Endothelial cell of umbilical vein (primary cell): ENCODE measurements around the gene RANGRF. TPM values are rescaled to one million over a fixed set of nuclear protein-coding genes. Genes with fewer than 3 reads are reported as not detected.

Experiments used
- BruUV-seq: library from RNA; stranded (reverse); fragments of 400-500 nt; replicated peaks from 2 replicates; lab custom pipeline; 2021; lab: Mats Ljungman, UMichigan
- CTCF ChIA-PET: fragments of 300-600, 350-600 bp; sonication (Branson Sonifier 250); formaldehyde crosslinking; loops from one replicate; lab custom pipeline; 2021; ENCODE audit warnings: antibody characterized with exemption, inconsistent platforms; lab: Charles Lee
- POLR2A ChIA-PET: fragments of 300-600, 350-600 bp; sonication (Branson Sonifier 250); formaldehyde crosslinking; loops from one replicate; lab custom pipeline; 2021; ENCODE audit warnings: antibody characterized with exemption, inconsistent platforms; lab: Charles Lee
- DNase-seq: peaks from one replicate; pipeline ENCODE4 v3.0.0-alpha.2; 2011; ENCODE audit warnings: low read depth, low spot score
- FAIRE-seq: peaks from 2 replicates; lab custom pipeline; 2011; peaks lifted over from hg19 to GRCh38; lab: Jason Lieb, UNC
- H2AFZ ChIP-seq: 2 replicates; pipeline ENCODE4 v1.6.0; 2012; ENCODE audit warnings: low read depth, low read length, control low read depth, inconsistent platforms
- H3K27ac ChIP-seq: 2 replicates; pipeline ENCODE4 v1.5.1; 2011; ENCODE audit warnings: low read depth, mild to moderate bottlenecking, control low read depth, low read length, moderate library complexity; ENCODE audit not compliant: insufficient read depth
- H3K27me3 ChIP-seq, 2 experiments: 2 replicates each; pipeline versions ENCODE4 v1.6.0 to v1.6.1; 2011; ENCODE audit warnings: low read length in 2 of 2, mixed read lengths in 1 of 2; ENCODE audit not compliant: control insufficient read depth in 2 of 2, insufficient read depth in 2 of 2
- H3K36me3 ChIP-seq, 2 experiments: 2 replicates in 1 of 2; 3 replicates in 1 of 2; pipeline ENCODE4 v1.5.1; 2011; ENCODE audit warnings: low read length in 2 of 2, mild to moderate bottlenecking in 1 of 2, moderate library complexity in 1 of 2; ENCODE audit not compliant: control insufficient read depth in 2 of 2, insufficient read depth in 2 of 2; ENCODE audit errors: extremely low read depth in 1 of 2
- H3K4me1 ChIP-seq: 3 replicates; pipeline ENCODE4 v1.5.1; 2011; ENCODE audit warnings: mild to moderate bottlenecking, low read length; ENCODE audit not compliant: control insufficient read depth, insufficient read depth; ENCODE audit errors: extremely low read depth
- H3K4me2 ChIP-seq: 2 replicates; pipeline ENCODE4 v1.6.1; 2011; ENCODE audit warnings: low read length, control low read depth, mixed read lengths; ENCODE audit not compliant: insufficient read depth
- H3K4me3 ChIP-seq, 3 experiments: fragments of 200-600 bp in 1 of 3; sonication (generic), shearing (Covaris generic) in 1 of 3; replicated peaks in 1 of 3; 2 replicates each; pipeline ENCODE4 v1.5.1; 2011 to 2016; ENCODE audit warnings: control low read depth in 3 of 3, low read length in 3 of 3, mild to moderate bottlenecking in 2 of 3, inconsistent platforms in 1 of 3, low read depth in 1 of 3, moderate library complexity in 1 of 3; ENCODE audit not compliant: insufficient read depth in 1 of 3
- H3K79me2 ChIP-seq: 2 replicates; pipeline ENCODE4 v1.6.0; 2012; ENCODE audit warnings: low read length, inconsistent platforms; ENCODE audit not compliant: control insufficient read depth, insufficient read depth
- H3K9ac ChIP-seq: replicated peaks from 2 replicates; pipeline ENCODE3; 2011; ENCODE audit warnings: low read length, control low read depth; ENCODE audit not compliant: insufficient read depth; ENCODE audit errors: extremely low read depth
- H3K9me1 ChIP-seq: replicated peaks from 3 replicates; pipeline ENCODE4 v1.6.0; 2011; ENCODE audit warnings: mild to moderate bottlenecking, low read length; ENCODE audit not compliant: control insufficient read depth, insufficient read depth; ENCODE audit errors: extremely low read depth
- H3K9me3 ChIP-seq: replicated peaks from 2 replicates; pipeline ENCODE4 v1.5.1; 2012; ENCODE audit warnings: low read length, inconsistent platforms; ENCODE audit not compliant: control insufficient read depth, insufficient read depth
- H4K20me1 ChIP-seq: replicated peaks from 2 replicates; pipeline ENCODE3; 2011; ENCODE audit warnings: mild to moderate bottlenecking, low read length; ENCODE audit not compliant: control insufficient read depth, insufficient read depth; ENCODE audit errors: extremely low read depth
- EZH2 ChIP-seq: IDR thresholded peaks from 2 replicates; pipeline ENCODE4 v1.6.1; 2012; ENCODE audit warnings: borderline replicate concordance, low read depth, mild to moderate bottlenecking, moderate library complexity, low read length, inconsistent platforms; ENCODE audit not compliant: severe bottlenecking
- FOS ChIP-seq: IDR thresholded peaks from 2 replicates; pipeline ENCODE4 v1.6.1; 2011; ENCODE audit warnings: mild to moderate bottlenecking, low read length, moderate library complexity, borderline replicate concordance; ENCODE audit not compliant: insufficient read depth
- GATA2 ChIP-seq: IDR thresholded peaks from 2 replicates; pipeline ENCODE4 v1.7.0; 2011; ENCODE audit warnings: low read depth, mild to moderate bottlenecking, moderate library complexity, mixed read lengths, low read length; ENCODE audit not compliant: insufficient read length, insufficient read depth
- JUN ChIP-seq: IDR thresholded peaks from 2 replicates; pipeline ENCODE4 v1.6.1; 2011; ENCODE audit warnings: borderline replicate concordance, low read depth; ENCODE audit not compliant: insufficient read length, insufficient read depth
- MYC ChIP-seq: IDR thresholded peaks from one replicate; pipeline ENCODE4 v1.6.1; 2011; ENCODE audit warnings: mild to moderate bottlenecking, low read depth, low read length
- POLR2A ChIP-seq: IDR thresholded peaks from 2 replicates; pipeline ENCODE4 v1.6.1; 2012; ENCODE audit warnings: low read depth, mild to moderate bottlenecking, control low read depth, low read length
- POLR2AphosphoS5 ChIP-seq: IDR thresholded peaks from 2 replicates; pipeline ENCODE4 v1.6.1; 2012; ENCODE audit warnings: low read depth, mild to moderate bottlenecking, control low read depth, low read length, moderate library complexity; ENCODE audit not compliant: insufficient read depth
- dilution Hi-C: fragments of 300-500 bp; cut with MboI; formaldehyde crosslinking; loops from one replicate; pipeline ENCODE4 v1.15.0; 2019; ENCODE audit warnings: low sequenced_read_pairs; ENCODE audit not compliant: extremely low pct_ligation_motif_present
- intact Hi-C: fragments of 100-400 bp; cut with micrococcal nuclease; formaldehyde crosslinking; loops from one replicate; pipeline ENCODE4 v1.10.0; 2022
- polyA plus RNA-seq, 4 experiments: library from polyadenylated mRNA; depleted of rRNA in 3 of 4; stranded (reverse) in 3 of 4; unstranded in 1 of 4; fragments of >200 nt; gene quantifications; 2 replicates each; pipeline versions ENCODE4 v1.2.1 to v1.2.3, GENCODE V29; 2011 to 2012; ENCODE audit warnings: missing spikeins in 1 of 4
- total RNA-seq: library from RNA; stranded (reverse); gene quantifications from 2 replicates; pipeline ENCODE4 v1.2.3, GENCODE V29; 2021
- TF ChIP-seq, protein P1 (sequence below), 2 donors: IDR thresholded peaks; 1 replicate in 1 of 2; 2 replicates in 1 of 2; pipeline ENCODE4 v1.5.1; 2011; ENCODE audit warnings: low read length in 2 of 2, mild to moderate bottlenecking in 2 of 2, moderate library complexity in 2 of 2, control low read depth in 1 of 2, inconsistent platforms in 1 of 2, low read depth in 1 of 2; ENCODE audit not compliant: insufficient read depth in 1 of 2; ENCODE audit errors: extremely low read depth in 1 of 2
- TF ChIP-seq, protein P2 (sequence below): IDR thresholded peaks from 2 replicates; pipeline ENCODE4 v1.6.1; 2011; ENCODE audit not compliant: insufficient read depth, insufficient read length

Gene RANGRF
- total and polyA plus RNA-seq, 2 donors (not counting 3 experiments of a cell fraction or from before 2014, with no cell fraction given): 36.5 to 52.7 TPM

DNA sequence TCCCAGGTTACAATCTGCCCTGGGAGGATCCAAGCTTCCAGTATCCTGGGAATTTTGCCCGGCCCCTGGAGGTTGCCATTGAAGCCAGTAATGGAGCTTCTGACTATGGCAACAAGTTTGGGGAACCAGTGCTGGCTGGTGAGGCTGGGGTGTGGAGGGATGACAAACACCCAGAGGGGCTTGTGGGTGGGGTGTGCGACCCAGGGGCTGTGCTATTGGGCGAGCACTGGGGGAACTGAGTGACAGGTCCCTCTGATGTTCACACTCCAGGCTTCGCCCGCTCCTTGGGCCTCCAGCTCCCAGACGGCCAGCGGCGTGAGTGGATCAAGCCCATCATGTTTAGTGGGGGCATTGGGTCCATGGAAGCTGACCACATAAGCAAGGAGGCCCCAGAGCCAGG, 30.7 kb upstream of the RANGRF start:
- POLR2A ChIA-PET: no interaction called here
- Histone ChIP-seq H3K9me1 (no peaks in the 10 kb centered on the region), H3K9ac (no peak overlapping the region), H3K9me3 (no peaks in the 10 kb centered on the region), H3K4me1 (no peaks in the 10 kb centered on the region), H3K27me3 (no peaks in the 10 kb centered on the region), H3K4me3 (no peak overlapping the region), H3K79me2 (peaks cover 2% of the 10 kb centered on the region), H2AFZ (no peak overlapping the region), H4K20me1 (no peaks in the 10 kb centered on the region), H3K36me3 (peaks cover 11 to 27% of the 10 kb centered on the region in 2 experiments), H3K4me2 (no peak overlapping the region), H3K27ac (no peak overlapping the region)
- intact Hi-C loops (no loop called here), dilution Hi-C loops (no loop called here)
- TF ChIP-seq FOS (no peak), MYC (no peak), JUN (no peak), GATA2 (no peak)
- TF ChIP-seq, protein P1, sequence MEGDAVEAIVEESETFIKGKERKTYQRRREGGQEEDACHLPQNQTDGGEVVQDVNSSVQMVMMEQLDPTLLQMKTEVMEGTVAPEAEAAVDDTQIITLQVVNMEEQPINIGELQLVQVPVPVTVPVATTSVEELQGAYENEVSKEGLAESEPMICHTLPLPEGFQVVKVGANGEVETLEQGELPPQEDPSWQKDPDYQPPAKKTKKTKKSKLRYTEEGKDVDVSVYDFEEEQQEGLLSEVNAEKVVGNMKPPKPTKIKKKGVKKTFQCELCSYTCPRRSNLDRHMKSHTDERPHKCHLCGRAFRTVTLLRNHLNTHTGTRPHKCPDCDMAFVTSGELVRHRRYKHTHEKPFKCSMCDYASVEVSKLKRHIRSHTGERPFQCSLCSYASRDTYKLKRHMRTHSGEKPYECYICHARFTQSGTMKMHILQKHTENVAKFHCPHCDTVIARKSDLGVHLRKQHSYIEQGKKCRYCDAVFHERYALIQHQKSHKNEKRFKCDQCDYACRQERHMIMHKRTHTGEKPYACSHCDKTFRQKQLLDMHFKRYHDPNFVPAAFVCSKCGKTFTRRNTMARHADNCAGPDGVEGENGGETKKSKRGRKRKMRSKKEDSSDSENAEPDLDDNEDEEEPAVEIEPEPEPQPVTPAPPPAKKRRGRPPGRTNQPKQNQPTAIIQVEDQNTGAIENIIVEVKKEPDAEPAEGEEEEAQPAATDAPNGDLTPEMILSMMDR (IDR thresholded peaks at IDR 0.05; ENCODE audit: extremely low read depth in 1 of 2, insufficient read depth in 1 of 2, low read depth in 1 of 2, low read length in 2 of 2): no peak
- BruUV-seq: no TSS peak
- FAIRE-seq (no peak), DNase-seq (no peak)
- CTCF ChIA-PET: interaction anchor here (0.9 kb wide), 1 partner anchor 10 kb away, joined by 3 read pairs; the partner anchor contains the start of gene CTC1

DNA sequence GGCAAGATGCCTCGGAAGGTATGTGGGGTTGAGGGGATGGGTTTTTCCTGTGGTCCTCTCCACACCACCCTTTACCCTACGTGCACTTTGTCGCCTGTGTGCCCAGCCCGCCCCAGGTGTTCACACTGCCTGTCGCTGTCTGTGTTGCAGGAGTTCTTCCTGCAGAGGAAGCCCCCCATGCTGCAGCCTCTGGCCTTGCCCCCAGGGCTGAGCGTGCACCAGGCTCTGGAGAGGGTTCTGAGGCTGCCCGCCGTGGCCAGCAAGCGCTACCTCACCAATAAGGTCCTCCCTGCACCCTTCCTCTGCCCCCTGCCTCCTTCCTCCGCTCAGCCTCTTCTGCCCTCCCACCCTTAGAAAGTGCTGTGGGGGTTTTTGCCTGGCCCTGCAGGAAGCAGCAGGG, 24.1 kb upstream of the RANGRF start:
- FAIRE-seq (no peak), DNase-seq (no peak)
- TF ChIP-seq FOS (no peak), JUN (no peak), EZH2 (no peak), MYC (no peak), POLR2A (no peak), GATA2 (no peak), POLR2AphosphoS5 (no peak)
- TF ChIP-seq, protein P1 (IDR thresholded peaks at IDR 0.05; ENCODE audit: extremely low read depth in 1 of 2, insufficient read depth in 1 of 2, low read depth in 1 of 2, low read length in 2 of 2): no peak
- TF ChIP-seq, protein P2, sequence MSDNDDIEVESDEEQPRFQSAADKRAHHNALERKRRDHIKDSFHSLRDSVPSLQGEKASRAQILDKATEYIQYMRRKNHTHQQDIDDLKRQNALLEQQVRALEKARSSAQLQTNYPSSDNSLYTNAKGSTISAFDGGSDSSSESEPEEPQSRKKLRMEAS: no peak
- H3K27me3 ChIP-seq: no peaks in the 10 kb centered on the region
- ChIA-PET CTCF (interaction anchor here (1.7 kb wide), 1 partner anchor 9 kb away, joined by 5 read pairs; no protein-coding TSS in a partner anchor), POLR2A (no interaction called here)
- no peak overlapping the region for H3K27ac ChIP-seq
- BruUV-seq: no TSS peak
- H3K9me1 ChIP-seq: no peaks in the 10 kb centered on the region
- no peak overlapping the region for H2AFZ ChIP-seq
- peaks cover 9 to 40% of the 10 kb centered on the region in 2 experiments for H3K36me3 ChIP-seq
- no peaks in the 10 kb centered on the region for H3K4me1 ChIP-seq
- H3K4me2 ChIP-seq: no peak overlapping the region
- H3K4me3 ChIP-seq: no peak overlapping the region
- no peak overlapping the region for H3K9ac ChIP-seq
- H4K20me1 ChIP-seq: no peaks in the 10 kb centered on the region
- no peaks in the 10 kb centered on the region for H3K9me3 ChIP-seq
- H3K79me2 ChIP-seq: no peaks in the 10 kb centered on the region
- intact Hi-C loops: no loop called here
- dilution Hi-C loops: no loop called here
